ENCODE measurements around the gene GPR143.

GPR143 gene

GRCh38 chrX:9707306-9708033 lies 58.2 kb downstream of the GPR143 start:
- DNase-seq: no peak

- no peak for DNase-seq
These were observed 59.2 kb downstream of the GPR143 start for GRCh38 chrX:9706421-9706820.

- no peak for DNase-seq
These were observed 60.7 kb downstream of the GPR143 start for GRCh38 chrX:9704876-9705465.

GRCh38 chrX:9703406-9703805 lies 62.2 kb downstream of the GPR143 start:
- no peak for DNase-seq

GRCh38 chrX:9701790-9702189 lies 63.9 kb downstream of the GPR143 start:
- DNase-seq: no peak

GRCh38 chrX:9700555-9700954 lies 65.1 kb downstream of the GPR143 start:
- no peak for DNase-seq

GRCh38 chrX:9698576-9698975 lies 67.1 kb downstream of the GPR143 start:
- no peak for DNase-seq

GRCh38 chrX:9693307-9694001 lies 72.2 kb downstream of the GPR143 start:
- DNase-seq: no peak

GRCh38 chrX:9690046-9690445 lies 75.6 kb downstream of the GPR143 start:
- no peak for DNase-seq

GRCh38 chrX:9688833-9689232 lies 76.8 kb downstream of the GPR143 start:
- DNase-seq: no peak

GRCh38 chrX:9687899-9688298 lies 77.7 kb downstream of the GPR143 start:
- DNase-seq: no peak

- DNase-seq: no peak
These were observed 82.3 kb downstream of the GPR143 start for GRCh38 chrX:9683350-9683749.

GRCh38 chrX:9682861-9683260 lies 82.8 kb downstream of the GPR143 start:
- no peak for DNase-seq

- DNase-seq: peak; percentile 2
These were observed 83.2 kb downstream of the GPR143 start for GRCh38 chrX:9682456-9682855.

GRCh38 chrX:9681422-9681821 lies 84.2 kb downstream of the GPR143 start:
- peak; percentile 10 for DNase-seq

GRCh38 chrX:9681011-9681410 lies 84.6 kb downstream of the GPR143 start:
- no peak for DNase-seq

GRCh38 chrX:9678215-9678965 lies 87.3 kb downstream of the GPR143 start:
- no peak for DNase-seq

GRCh38 chrX:9677098-9677739 lies 88.4 kb downstream of the GPR143 start:
- peak; percentile 48 for DNase-seq

GRCh38 chrX:9676738-9677097 lies 88.9 kb downstream of the GPR143 start:
- DNase-seq: no peak

GRCh38 chrX:9676306-9676705 lies 89.3 kb downstream of the GPR143 start:
- DNase-seq: peak; percentile 51

Measured in fibroblast of skin of right quadriceps (primary cell).